GM21786 (cell line): ENCODE data around the gene ABHD6.
"Not testable (repeated sequence)": the region's sequence is repeated elsewhere in the genome, so short reads cannot be mapped to it uniquely, and the experiment has no call there.

Experiments used
- ATAC-seq: cut with Tn5 transposase; IDR thresholded peaks from one replicate; pipeline ENCODE4 v1.9.1; 2021; ENCODE audit not compliant: unreplicated experiment

Gene ABHD6

DNA sequence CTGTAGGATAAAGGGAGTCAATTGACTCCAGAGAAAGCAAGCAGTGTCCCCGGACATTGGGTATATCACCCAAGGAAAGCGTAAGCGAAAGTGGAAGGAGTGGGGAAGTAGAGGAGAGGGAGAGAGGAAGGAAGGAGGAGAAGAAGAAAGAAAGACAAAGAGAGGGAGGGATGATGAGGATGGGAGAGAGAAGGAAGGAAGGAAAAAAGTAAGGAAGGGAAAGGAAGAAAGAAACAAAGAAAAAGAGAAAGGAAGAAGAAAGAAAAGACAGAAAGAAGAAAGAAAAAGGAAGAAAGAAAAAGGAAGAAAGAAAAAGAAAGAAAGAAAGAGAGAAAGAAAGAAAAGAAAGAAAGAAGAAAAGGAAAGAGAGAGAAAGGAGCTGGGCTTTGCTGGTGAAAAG lies 27.7 kb upstream of the ABHD6 start:
- no peak for ATAC-seq

- no peak for ATAC-seq
Observed at GRCh38 chr3:58210761-58211460, 26.7 kb upstream of the ABHD6 start, which contains the start of gene DNASE1L3. TSS of gene DNASE1L3 (minus strand) at chr3:58210972. CDS start at chr3:58210906, 66 bp downstream.

- ATAC-seq = peak; percentile 73
Observed at GRCh38 chr3:58214484-58215316, 22.9 kb upstream of the ABHD6 start.

DNA sequence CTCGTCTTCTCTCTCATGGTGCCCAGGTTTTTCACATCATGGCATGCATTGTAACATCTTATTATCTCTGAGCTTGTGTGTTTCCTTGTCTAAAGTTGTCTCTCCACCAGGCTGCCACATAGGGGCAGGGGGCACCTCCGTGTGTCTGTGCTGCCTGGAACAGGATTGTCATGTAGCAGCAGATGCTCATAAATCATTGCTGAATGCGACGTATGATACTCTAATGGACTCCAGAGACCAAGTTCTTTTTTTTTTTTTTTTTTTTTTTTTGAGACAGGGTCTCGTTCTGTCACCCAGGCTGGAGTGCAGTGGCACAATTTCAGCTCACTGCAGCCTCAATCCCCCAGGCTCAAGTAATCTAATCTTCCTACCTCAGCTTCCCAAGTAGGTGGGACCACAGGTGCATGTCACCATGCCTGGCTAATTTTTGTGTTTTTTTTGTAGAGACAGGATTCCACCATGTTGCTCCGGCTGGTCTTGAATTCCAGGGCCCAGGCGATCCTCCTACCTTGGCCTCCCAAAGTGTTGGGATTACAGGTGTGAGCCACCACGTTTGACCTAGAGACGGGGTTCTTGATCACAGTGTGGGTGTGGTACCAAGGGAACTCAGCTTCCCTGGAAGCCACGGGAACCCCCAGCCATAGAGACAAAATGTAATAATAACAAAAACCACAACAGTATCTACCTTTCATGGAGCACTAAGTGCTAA lies 22.1 kb upstream of the ABHD6 start:
- ATAC-seq = no peak

- no peak for ATAC-seq
Observed at GRCh38 chr3:58216496-58217195, 20.9 kb upstream of the ABHD6 start.

GRCh38 chr3:58217209-58217811 lies 20.3 kb upstream of the ABHD6 start:
- peak; percentile 27 for ATAC-seq

DNA sequence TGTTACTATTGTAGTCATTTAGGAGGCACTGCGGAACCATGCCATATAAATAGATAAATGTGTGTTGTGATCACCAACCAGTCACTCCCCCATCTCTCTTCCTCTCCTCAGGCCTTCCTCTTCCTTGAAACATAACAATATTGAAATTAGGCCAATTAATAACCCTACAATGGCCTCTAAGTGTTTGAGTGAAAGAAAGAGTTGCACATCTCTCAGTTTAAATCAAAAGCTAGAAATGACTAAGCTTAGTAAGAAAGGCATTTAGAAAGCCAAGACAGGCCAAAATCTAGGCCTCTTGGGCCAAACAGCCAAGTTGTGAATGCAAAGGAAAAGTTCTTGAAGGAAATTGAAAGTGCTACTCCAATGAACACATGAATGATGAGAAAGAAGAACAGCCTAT lies 18.7 kb upstream of the ABHD6 start:
- ATAC-seq = no peak

DNA sequence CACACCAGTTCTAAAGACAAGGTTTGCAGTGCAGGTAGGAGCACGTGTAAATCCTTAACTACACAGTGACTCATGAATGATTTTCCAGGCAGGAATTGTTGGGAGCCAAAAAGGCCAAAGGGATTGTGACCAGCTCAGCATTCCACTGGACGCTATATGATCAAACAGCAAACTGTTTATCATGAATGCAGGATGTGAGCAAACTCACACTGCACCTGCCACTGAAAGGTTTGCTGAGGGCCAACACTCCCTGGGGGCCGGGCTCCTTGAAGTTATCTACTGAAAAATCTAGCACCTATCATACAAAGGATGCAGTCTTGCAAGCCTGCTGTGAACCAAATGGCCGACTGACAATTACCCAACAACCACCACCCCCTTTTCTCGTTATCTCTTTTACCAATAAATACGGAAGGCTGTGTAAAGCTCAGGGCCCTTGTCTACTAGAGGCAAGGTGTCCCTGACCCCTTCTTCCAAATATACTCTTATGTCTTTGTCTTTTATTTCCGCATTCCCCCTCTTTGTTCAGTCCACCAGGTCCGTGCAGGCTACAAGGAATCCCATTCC lies 15.3 kb upstream of the ABHD6 start:
- no peak for ATAC-seq

GRCh38 chr3:58223855-58224254 lies 13.7 kb upstream of the ABHD6 start:
- ATAC-seq = no peak

- ATAC-seq = not testable (repeated sequence)
Observed at GRCh38 chr3:58227933-58228332, 9.7 kb upstream of the ABHD6 start.

GRCh38 chr3:58230876-58231552 lies 6.6 kb upstream of the ABHD6 start:
- ATAC-seq = no peak

DNA sequence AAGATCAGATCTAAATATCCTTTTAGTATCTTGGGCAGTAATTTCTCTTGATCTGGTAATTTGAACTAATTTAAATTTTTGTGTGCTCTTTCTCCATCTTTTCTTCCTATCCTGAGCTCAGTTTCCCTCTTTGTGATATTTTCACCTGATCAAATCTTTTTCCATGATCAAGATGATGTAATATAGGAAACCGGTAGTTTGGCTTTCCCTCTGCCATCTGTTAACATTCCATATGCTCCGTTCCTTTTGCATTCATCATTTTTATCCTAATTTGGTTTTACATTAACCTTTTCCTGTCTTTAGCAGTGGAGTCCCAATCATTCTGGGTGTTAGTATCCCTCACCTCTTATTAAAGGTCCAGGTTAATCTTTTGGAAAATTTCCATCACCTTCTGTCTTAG lies 5.9 kb upstream of the ABHD6 start:
- no peak for ATAC-seq

DNA sequence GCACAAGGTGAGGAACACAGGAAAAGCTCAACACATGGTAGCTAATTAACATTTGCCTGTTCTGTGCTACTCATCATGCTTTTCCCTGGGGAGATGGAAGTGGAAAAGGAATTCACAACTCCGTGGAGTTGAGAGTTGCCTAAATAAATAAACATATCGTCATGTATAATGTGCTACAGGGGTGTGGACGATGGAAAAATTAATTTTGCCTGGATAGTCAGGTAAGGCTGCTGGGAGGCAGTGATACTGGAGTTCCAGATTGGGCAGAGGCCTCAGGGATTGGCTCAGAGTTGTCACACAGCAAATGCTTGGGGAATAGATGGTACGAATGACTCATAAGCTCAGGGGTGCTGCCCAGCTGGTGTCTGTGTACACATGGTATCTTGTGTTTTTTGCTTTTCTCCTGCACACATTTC lies 3.1 kb upstream of the ABHD6 start:
- ATAC-seq = no peak

- no peak for ATAC-seq
Observed at GRCh38 chr3:58235970-58236369, 1.6 kb upstream of the ABHD6 start.

- no peak for ATAC-seq
Observed at GRCh38 chr3:58236527-58237237, 910 bp upstream of the ABHD6 start.

GRCh38 chr3:58237941-58238681 lies 519 bp downstream of the ABHD6 start:
- ATAC-seq = peak; percentile 24

GRCh38 chr3:58238830-58239229 lies 1.2 kb downstream of the ABHD6 start:
- no peak for ATAC-seq

DNA sequence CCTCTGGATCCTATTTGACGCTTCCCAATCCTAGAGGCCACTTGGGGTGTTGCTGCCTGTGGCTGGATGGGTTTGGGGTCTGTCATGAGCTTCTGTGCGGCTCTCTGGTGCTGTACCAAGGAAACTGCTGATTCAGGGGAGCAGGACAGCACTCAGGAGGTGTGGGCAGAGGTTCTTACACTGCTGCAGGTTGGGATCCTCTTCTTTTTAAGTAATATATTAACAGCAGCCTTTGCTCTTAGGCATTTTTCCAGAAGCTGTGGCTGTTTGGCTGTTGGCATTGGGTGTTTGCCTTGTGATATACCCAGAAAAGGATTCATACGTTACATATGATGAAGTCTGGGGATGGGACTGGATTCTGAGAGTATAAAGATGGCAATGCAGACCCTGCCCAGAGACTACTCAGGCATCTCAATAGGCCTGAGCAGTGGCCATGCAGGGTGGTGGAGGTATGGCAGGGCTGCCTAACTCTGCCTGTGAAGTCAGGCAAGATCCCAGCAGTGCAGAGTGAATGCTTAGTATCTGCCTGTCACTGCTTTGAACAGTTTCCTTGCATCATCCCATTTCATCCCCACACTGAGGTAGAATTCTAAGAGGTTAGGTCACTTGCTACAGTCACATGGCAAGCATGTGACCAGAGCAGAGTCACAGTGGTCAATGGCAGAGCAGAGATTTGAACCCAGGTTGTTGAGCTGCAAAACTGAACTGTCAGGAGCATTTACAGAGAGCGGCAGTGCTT lies 3.9 kb downstream of the ABHD6 start:
- ATAC-seq = no peak
